Stimulated activated CD8-positive, alpha-beta memory T cell treated with anti-CD3 and anti-CD28 coated beads, Interleukin-4, amount 100 ng/mL, for 4 hours (primary cell): ENCODE measurements around the gene CCNK.

Experiments used
- DNase-seq, 2 donors: peaks; one replicate each; pipeline ENCODE4 v3.0.0-alpha.2; 2020; ENCODE audit warnings: low read depth in 2 of 2, low spot score in 1 of 2

Gene CCNK

GRCh38 chr14:99550387-99550992 lies 69.3 kb downstream of the CCNK start:
- DNase-seq = no peak

GRCh38 chr14:99551034-99551922 lies 70.1 kb downstream of the CCNK start:
- DNase-seq = no peak

- no peak for DNase-seq
Observed at GRCh38 chr14:99552021-99552553, 70.9 kb downstream of the CCNK start.

- DNase-seq = no peak
Observed at GRCh38 chr14:99552572-99553216, 71.5 kb downstream of the CCNK start.

- DNase-seq = no peak
Observed at GRCh38 chr14:99554184-99554583, 73.0 kb downstream of the CCNK start.

- no peak for DNase-seq
Observed at GRCh38 chr14:99554757-99555531, 73.7 kb downstream of the CCNK start.

GRCh38 chr14:99556134-99556791 lies 75.1 kb downstream of the CCNK start:
- DNase-seq = no peak

- no peak for DNase-seq
Observed at GRCh38 chr14:99559286-99559990, 78.2 kb downstream of the CCNK start.

- no peak for DNase-seq
Observed at GRCh38 chr14:99560403-99560802, 79.2 kb downstream of the CCNK start.

GRCh38 chr14:99560922-99561683 lies 79.9 kb downstream of the CCNK start:
- DNase-seq = no peak

GRCh38 chr14:99561864-99562263 lies 80.7 kb downstream of the CCNK start:
- no peak for DNase-seq
